AG04449 (cell line): Measurements from ENCODE around the gene ATP5PO.

Source experiments
- CTCF ChIA-PET: fragments of 350-600 bp; formaldehyde crosslinking; extraction: SDS; loops from one replicate; lab custom pipeline; 2021; ENCODE audit warnings: antibody characterized with exemption; lab: Yijun Ruan, JAX
- POLR2A ChIA-PET: fragments of 400-600, 350-600 bp; formaldehyde crosslinking; extraction: SDS; loops from one replicate; lab custom pipeline; 2020; ENCODE audit warnings: antibody characterized with exemption, inconsistent platforms; lab: Yijun Ruan, JAX
- DNase-seq: peaks from one replicate; pipeline ENCODE4 v3.0.0-alpha.2; 2010; ENCODE audit warnings: low read depth, low spot score
- H3K4me3 ChIP-seq: 2 replicates; pipeline ENCODE4 v1.5.1; 2011; ENCODE audit warnings: low read depth, mild to moderate bottlenecking, control low read depth, low read length
- TF ChIP-seq, protein P1 (sequence below): IDR thresholded peaks from one replicate; pipeline ENCODE4 v1.5.1; 2011; ENCODE audit warnings: mild to moderate bottlenecking, moderate library complexity, low read length, control low read depth, inconsistent platforms; ENCODE audit not compliant: insufficient read depth; ENCODE audit errors: missing control alignments

The ATP5PO gene

DNA sequence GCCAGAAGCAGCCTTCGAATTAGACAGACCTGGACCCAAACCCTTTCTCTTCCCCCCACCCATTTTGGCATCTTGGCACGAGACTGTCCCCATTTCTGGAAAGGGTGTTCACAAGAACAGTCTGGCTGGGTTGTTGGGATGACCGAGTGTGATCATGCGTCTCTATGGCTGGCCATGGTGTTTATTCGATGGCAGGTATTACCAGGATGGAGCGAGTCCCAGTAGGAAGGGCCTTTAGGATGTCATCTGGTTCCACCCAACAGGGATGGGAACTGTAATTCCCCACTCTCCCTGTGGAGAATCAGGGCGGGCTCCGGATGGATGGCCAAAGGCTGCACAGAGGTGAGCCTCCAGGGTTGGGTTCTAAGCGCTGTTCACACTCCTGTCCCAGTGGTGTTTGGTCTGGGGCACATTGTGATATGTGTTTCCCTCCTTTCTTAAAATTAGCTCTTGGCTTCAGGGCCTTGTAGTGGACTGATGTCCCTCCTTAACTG is 33.4 kb upstream of the ATP5PO start:
- H3K4me3 ChIP-seq, result no peak overlapping the region
- DNase-seq, result no peak
- TF ChIP-seq, protein P1, sequence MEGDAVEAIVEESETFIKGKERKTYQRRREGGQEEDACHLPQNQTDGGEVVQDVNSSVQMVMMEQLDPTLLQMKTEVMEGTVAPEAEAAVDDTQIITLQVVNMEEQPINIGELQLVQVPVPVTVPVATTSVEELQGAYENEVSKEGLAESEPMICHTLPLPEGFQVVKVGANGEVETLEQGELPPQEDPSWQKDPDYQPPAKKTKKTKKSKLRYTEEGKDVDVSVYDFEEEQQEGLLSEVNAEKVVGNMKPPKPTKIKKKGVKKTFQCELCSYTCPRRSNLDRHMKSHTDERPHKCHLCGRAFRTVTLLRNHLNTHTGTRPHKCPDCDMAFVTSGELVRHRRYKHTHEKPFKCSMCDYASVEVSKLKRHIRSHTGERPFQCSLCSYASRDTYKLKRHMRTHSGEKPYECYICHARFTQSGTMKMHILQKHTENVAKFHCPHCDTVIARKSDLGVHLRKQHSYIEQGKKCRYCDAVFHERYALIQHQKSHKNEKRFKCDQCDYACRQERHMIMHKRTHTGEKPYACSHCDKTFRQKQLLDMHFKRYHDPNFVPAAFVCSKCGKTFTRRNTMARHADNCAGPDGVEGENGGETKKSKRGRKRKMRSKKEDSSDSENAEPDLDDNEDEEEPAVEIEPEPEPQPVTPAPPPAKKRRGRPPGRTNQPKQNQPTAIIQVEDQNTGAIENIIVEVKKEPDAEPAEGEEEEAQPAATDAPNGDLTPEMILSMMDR, result no peak
- ChIA-PET CTCF (interaction anchor here (0.7 to 2.1 kb wide), 2 partner anchors 10 to 25 kb away, joined by 3 to 9 read pairs; no protein-coding TSS in a partner anchor), POLR2A (no interaction called here)

DNA sequence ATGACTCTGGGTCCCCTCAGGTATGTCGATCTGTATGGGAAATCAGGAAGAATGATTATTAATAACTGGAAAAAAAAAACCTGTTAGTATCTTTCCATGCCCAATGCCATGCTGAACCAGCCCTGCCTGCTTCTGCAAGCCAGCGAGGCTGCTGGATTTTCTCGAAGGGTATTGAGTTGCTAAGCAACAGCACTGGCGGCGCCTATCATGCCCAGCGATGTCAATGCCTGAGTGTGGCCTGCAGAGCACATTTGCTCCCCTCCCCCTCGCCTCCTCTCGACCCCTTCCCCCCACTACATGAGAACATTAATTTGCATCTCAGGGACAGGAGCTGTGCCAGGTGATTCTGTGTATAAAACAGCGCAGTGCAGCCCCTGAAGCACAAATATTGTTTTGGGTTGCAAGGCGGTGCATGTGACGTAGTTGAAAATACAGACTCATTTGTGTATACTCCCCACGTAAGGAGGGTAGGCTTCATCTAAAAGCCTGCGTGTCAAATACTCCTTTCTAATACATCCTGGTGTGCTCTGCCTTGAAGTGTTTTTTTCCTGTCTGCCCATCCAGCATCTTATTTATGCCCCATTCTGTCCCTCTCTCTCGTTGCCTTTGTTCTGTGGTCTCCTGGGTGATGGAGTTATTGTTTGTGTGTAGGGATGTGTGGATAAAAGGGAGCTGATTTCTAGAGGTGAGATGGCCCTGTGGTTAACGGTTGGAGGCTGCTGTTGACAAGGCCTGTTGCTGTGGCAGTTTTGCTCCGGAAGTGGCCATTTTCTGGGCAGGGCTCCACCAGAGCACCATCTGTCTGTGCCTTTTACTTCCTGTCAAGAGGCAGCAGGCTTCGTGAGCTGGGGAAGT is 32.7 kb upstream of the ATP5PO start:
- H3K4me3 ChIP-seq, result peak overlapping the region; percentile 29
- POLR2A ChIA-PET, result interaction anchor here (0.7 to 1.0 kb wide), 4 partner anchors 23 to 265 kb away, joined by 3 to 5 read pairs (median 4); no protein-coding TSS in a partner anchor
- TF ChIP-seq, protein P1, result no peak
- CTCF ChIA-PET, result interaction anchor here (0.6 to 2.1 kb wide), 4 partner anchors 9 to 24 kb away, joined by 3 to 9 read pairs (median 3); no protein-coding TSS in a partner anchor
- DNase-seq, result no peak

DNA sequence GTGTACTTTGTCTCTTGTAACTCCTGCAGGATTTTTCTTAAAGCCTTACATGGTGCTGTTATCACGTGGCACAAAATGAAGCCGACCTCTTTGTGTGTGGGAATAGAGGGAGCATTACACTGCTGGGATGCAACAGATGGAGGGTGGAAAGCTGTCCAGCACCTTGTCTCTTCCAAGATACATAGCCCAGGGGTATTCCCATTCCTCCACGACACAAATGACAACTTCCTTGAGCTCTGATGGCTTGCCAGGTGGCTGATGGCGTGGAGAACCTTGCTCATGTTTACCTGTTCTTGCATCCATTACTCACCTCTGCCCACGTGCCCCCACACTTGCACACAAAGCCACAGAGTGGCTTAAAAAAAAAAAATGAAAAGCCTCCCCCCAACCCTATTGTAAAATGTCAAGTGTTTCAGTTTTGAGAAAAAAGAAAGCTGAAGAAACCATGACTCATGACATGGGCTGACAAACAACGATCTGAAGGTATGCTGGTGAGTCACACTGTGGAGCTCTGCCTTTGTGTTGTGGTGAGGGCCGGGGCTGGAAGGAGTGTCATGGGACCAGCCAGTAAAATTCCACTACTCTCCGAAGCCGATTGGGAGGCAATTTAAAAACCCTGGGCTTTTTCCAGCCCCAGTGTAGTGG is 32.0 kb upstream of the ATP5PO start:
- peak overlapping the region; percentile 40 for H3K4me3 ChIP-seq
- POLR2A ChIA-PET, result interaction anchor here (0.7 to 1.0 kb wide), 4 partner anchors 23 to 265 kb away, joined by 3 to 5 read pairs (median 4); no protein-coding TSS in a partner anchor
- CTCF ChIA-PET, result interaction anchor here (0.6 to 2.1 kb wide), 4 partner anchors 9 to 24 kb away, joined by 3 to 9 read pairs (median 3); no protein-coding TSS in a partner anchor
- DNase-seq, result peak; percentile 84
- TF ChIP-seq, protein P1, result no peak

DNA sequence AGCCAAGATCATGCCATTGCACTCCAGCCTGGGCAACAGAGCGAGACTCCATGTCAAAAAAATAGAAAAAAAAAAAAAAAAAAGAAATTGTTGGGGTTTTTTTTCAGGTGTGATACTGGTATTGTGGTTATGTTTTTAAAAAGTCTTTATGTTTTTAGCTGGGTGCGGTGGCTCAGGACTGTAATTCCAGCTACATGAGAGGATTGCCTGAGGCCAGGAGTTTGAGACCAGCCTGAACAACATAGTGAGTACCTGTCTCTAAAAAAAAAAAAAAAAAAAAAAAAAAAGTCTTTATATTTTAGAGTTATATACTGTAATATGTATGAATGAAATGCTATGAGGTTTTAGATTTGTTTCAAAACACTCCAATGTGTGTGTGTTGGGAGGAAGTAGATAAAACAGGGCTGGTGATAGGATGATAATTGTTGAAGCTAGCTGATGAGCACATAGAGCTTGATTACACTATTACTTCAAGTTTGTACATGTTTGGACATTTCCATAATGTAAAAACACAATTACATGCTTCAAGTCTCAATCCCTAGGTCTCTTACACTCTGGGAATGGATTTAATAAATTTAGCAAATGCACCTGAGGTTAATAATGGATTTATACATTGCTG is 30.2 kb upstream of the ATP5PO start:
- no peak for DNase-seq
- ChIA-PET CTCF (no interaction called here), POLR2A (no interaction called here)
- TF ChIP-seq, protein P1, result no peak
- no peak overlapping the region for H3K4me3 ChIP-seq

DNA sequence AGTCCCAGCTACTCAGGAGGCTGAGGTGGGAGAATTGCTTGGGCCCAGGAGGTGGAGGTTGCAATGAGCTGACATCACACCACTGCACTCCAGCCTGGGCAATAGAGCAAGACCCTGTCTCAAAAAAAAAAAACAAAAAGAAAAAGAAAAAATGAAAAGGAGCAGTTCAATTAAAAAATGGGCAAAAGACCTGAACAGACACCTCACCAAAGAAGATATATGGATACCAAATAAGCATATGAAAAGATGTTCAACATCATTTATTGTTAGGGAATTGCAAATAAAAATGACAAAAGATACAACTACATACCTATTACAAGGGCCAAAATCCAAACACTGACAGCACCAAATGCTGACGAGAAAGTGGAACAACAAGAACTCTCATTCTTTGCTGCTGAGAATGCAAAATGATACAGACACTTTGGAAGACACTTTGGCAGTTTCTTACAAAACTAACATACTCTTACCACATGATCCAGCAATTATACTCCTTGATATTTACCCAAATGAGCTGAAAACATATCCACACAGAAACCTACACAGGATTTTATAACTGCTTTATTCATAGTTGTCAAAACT is 28.7 kb upstream of the ATP5PO start:
- TF ChIP-seq, protein P1, result no peak
- ChIA-PET POLR2A (no interaction called here), CTCF (interaction anchor here (0.7 to 0.8 kb wide), 2 partner anchors 20 to 423 kb away, joined by 3 read pairs; no protein-coding TSS in a partner anchor)
- DNase-seq, result no peak
- H3K4me3 ChIP-seq, result no peak overlapping the region
